CD4-positive, alpha-beta T cell treated with Interleukin-17A for 1 hour (primary cell): ENCODE measurements around the gene FAM221A.
"Not testable (repeated sequence)": the region's sequence is repeated elsewhere in the genome, so short reads cannot be mapped to it uniquely, and the experiment has no call there.

Source experiments
- DNase-seq: peaks from one replicate; pipeline ENCODE4 v3.0.0-alpha.2; 2020

FAM221A gene

GRCh38 chr7:23679898-23680413 is at the start of gene FAM221A:
FAM221A (plus strand) TSS chr7:23680199; CDS start chr7:23680219, 20 bp downstream.
- peak; percentile 83 for DNase-seq

- no peak for DNase-seq
Measured at GRCh38 chr7:23633417-23633816, 46.6 kb upstream of the FAM221A start.

- DNase-seq = no peak
Measured at GRCh38 chr7:23645822-23646221, 34.2 kb upstream of the FAM221A start.

GRCh38 chr7:23653942-23654341 is 26.1 kb upstream of the FAM221A start:
- no peak for DNase-seq

GRCh38 chr7:23654508-23654907 is 25.5 kb upstream of the FAM221A start:
- DNase-seq = no peak

- no peak for DNase-seq
Measured at GRCh38 chr7:23655433-23655832, 24.6 kb upstream of the FAM221A start.

- no peak for DNase-seq
Measured at GRCh38 chr7:23658831-23659427, 21.1 kb upstream of the FAM221A start.

GRCh38 chr7:23661385-23661784 is 18.6 kb upstream of the FAM221A start:
- no peak for DNase-seq

- no peak for DNase-seq
Measured at GRCh38 chr7:23662124-23662983, 17.6 kb upstream of the FAM221A start.

GRCh38 chr7:23662984-23663313 is 17.1 kb upstream of the FAM221A start:
- no peak for DNase-seq

GRCh38 chr7:23664122-23664521 is 15.9 kb upstream of the FAM221A start:
- DNase-seq = no peak

- DNase-seq = no peak
Measured at GRCh38 chr7:23672033-23672432, 8.0 kb upstream of the FAM221A start.

- DNase-seq = peak; percentile 59
Measured at GRCh38 chr7:23680414-23681405, 711 bp downstream of the FAM221A start.

GRCh38 chr7:23684041-23684440 is 4.0 kb downstream of the FAM221A start:
- not testable (repeated sequence) for DNase-seq

GRCh38 chr7:23685731-23686130 is 5.7 kb downstream of the FAM221A start:
- no peak for DNase-seq

- DNase-seq = no peak
Measured at GRCh38 chr7:23687011-23687410, 7.0 kb downstream of the FAM221A start.

GRCh38 chr7:23689165-23689564 is 9.2 kb downstream of the FAM221A start:
- no peak for DNase-seq

GRCh38 chr7:23691320-23691719 is 11.3 kb downstream of the FAM221A start:
- no peak for DNase-seq

GRCh38 chr7:23693224-23693623 is 13.2 kb downstream of the FAM221A start:
- no peak for DNase-seq

GRCh38 chr7:23696916-23697441 is 17.0 kb downstream of the FAM221A start:
- peak; percentile 52 for DNase-seq

GRCh38 chr7:23698822-23699221 is 18.8 kb downstream of the FAM221A start:
- no peak for DNase-seq

- DNase-seq = no peak
Measured at GRCh38 chr7:23700046-23700445, 20.0 kb downstream of the FAM221A start.
